HEK293 (cell line): ENCODE results near the gene AVPR1B.

Experiments
- CTCF ChIA-PET: fragments of 350-600 bp; formaldehyde crosslinking; extraction: SDS; loops from one replicate; lab custom pipeline; 2021; ENCODE audit warnings: antibody characterized with exemption; lab: Yijun Ruan, JAX
- POLR2A ChIA-PET: fragments of 300-600 bp; formaldehyde crosslinking; extraction: SDS; loops from one replicate; lab custom pipeline; 2020; ENCODE audit warnings: antibody characterized with exemption, inconsistent platforms; lab: Yijun Ruan, JAX
- H3K27ac ChIP-seq: fragments of 200-500 bp; sonication (Bioruptor generic); 2 replicates; pipeline ENCODE4 v1.5.1; 2014; ENCODE audit warnings: low read depth, low read length, control low read depth, inconsistent platforms; ENCODE audit errors: extremely low read depth
- H3K36me3 ChIP-seq, 2 experiments: fragments of 200-500 bp in 1 of 2; sonication (Bioruptor generic) in 1 of 2; 1 replicate in 1 of 2; 2 replicates in 1 of 2; pipeline ENCODE4 v1.5.1; 2014 to 2017; ENCODE audit warnings: inconsistent platforms in 2 of 2, low read length in 2 of 2; ENCODE audit not compliant: control insufficient read depth in 2 of 2, insufficient read depth in 1 of 2
- H3K4me1 ChIP-seq: fragments of 200-500 bp; sonication (Bioruptor generic); 2 replicates; pipeline ENCODE4 v1.5.1; 2014; ENCODE audit warnings: mild to moderate bottlenecking, low read length, inconsistent platforms; ENCODE audit not compliant: control insufficient read depth, insufficient read depth
- H3K4me3 ChIP-seq: 2 replicates; pipeline ENCODE4 v1.5.1; 2011; ENCODE audit warnings: low read depth, mild to moderate bottlenecking, control low read depth, low read length, moderate library complexity
- H3K9me3 ChIP-seq: fragments of 200-500 bp; sonication (Bioruptor generic); 2 replicates; pipeline ENCODE4 v1.5.1; 2014; ENCODE audit warnings: low read depth, low read length, inconsistent platforms; ENCODE audit not compliant: control insufficient read depth, insufficient read depth
- MYNN ChIP-seq: fragments of 450-650 bp; formaldehyde crosslinking; IDR thresholded peaks from 2 replicates; pipeline ENCODE4 v1.5.1; 2016; ENCODE audit warnings: missing biosample characterization, missing genetic modification characterization, borderline replicate concordance
- ZNF747 ChIP-seq: fragments of 450-650 bp; formaldehyde crosslinking; IDR thresholded peaks from 2 replicates; pipeline ENCODE4 v1.5.1; 2016; ENCODE audit warnings: missing biosample characterization, missing genetic modification characterization
- ZNF776 ChIP-seq: fragments of 450-650 bp; formaldehyde crosslinking; IDR thresholded peaks from 2 replicates; pipeline ENCODE4 v1.5.0; 2017; ENCODE audit warnings: missing biosample characterization, missing genetic modification characterization, borderline replicate concordance
- ZNF777 ChIP-seq: fragments of 450-650 bp; formaldehyde crosslinking; IDR thresholded peaks from 2 replicates; pipeline ENCODE4 v1.5.1; 2017; ENCODE audit warnings: missing biosample characterization, missing genetic modification characterization, borderline replicate concordance
- TF ChIP-seq, protein P1 (sequence below): fragments of 450-650 bp; formaldehyde crosslinking; IDR thresholded peaks from 2 replicates; pipeline ENCODE4 v1.5.1; 2016; ENCODE audit warnings: missing biosample characterization, missing genetic modification characterization
- TF ChIP-seq, protein P2 (sequence below): fragments of 450-650 bp; formaldehyde crosslinking; IDR thresholded peaks from 2 replicates; pipeline ENCODE4 v1.5.1; 2016; ENCODE audit warnings: missing biosample characterization, missing genetic modification characterization
- TF ChIP-seq, protein P3 (sequence below): fragments of 450-650 bp; formaldehyde crosslinking; IDR thresholded peaks from 2 replicates; pipeline ENCODE4 v1.5.1; 2016; ENCODE audit warnings: missing biosample characterization, missing genetic modification characterization
- TF ChIP-seq, protein P4 (sequence below): fragments of 450-650 bp; formaldehyde crosslinking; IDR thresholded peaks from 2 replicates; pipeline ENCODE4 v1.5.1; 2016; ENCODE audit warnings: missing biosample characterization, missing genetic modification characterization
- TF ChIP-seq, protein P5 (sequence below): fragments of 450-650 bp; formaldehyde crosslinking; IDR thresholded peaks from 2 replicates; pipeline ENCODE4 v1.5.1; 2017; ENCODE audit warnings: missing biosample characterization, missing genetic modification characterization

The AVPR1B gene

DNA sequence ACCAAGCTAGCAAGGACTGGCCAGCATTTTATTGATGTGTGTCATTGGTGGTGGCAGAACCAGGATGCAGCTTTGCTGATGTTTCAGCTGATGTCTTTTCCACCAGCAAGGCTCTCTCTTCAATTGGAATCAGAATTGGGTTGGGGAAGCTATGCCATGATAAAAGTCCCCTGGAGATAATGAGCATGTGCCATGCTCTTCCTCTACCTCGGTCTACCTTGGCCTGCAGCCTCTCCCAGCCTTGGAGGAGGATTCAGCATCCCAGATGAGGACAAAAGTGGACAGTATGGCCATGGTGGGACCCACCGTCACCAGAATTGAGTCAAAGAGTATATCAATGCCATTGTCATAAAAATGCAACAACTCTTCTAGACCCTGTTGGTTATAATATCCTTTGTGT, 8.6 kb downstream of the AVPR1B start:
- Histone ChIP-seq H3K27ac (no peak overlapping the region), H3K4me3 (no peak overlapping the region), H3K4me1 (no peaks in the 10 kb centered on the region), H3K36me3 (no peaks in the 10 kb centered on the region), H3K9me3 (no peaks in the 10 kb centered on the region)
- POLR2A ChIA-PET, result interaction anchor here (0.7 kb wide), 1 partner anchor 30 kb away, joined by 3 read pairs; no protein-coding TSS in a partner anchor
- CTCF ChIA-PET, result interaction anchor here (0.7 to 11.1 kb wide), 10 partner anchors 9 to 678 kb away, joined by 3 to 151 read pairs (median 5); no protein-coding TSS in a partner anchor
- peak; percentile 69; the same call in 1 of the 2 replicates for TF ChIP-seq MYNN
- TF ChIP-seq, protein P1, sequence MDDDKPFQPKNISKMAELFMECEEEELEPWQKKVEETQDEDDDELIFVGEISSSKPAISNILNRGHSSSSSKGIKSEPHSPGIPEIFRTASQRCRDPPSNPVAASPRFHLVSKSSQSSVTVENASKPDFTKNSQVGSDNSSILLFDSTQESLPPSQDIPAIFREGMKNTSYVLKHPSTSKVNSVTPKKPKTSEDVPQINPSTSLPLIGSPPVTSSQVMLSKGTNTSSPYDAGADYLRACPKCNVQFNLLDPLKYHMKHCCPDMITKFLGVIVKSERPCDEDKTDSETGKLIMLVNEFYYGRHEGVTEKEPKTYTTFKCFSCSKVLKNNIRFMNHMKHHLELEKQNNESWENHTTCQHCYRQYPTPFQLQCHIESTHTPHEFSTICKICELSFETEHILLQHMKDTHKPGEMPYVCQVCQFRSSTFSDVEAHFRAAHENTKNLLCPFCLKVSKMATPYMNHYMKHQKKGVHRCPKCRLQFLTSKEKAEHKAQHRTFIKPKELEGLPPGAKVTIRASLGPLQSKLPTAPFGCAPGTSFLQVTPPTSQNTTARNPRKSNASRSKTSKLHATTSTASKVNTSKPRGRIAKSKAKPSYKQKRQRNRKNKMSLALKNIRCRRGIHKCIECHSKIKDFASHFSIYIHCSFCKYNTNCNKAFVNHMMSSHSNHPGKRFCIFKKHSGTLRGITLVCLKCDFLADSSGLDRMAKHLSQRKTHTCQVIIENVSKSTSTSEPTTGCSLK (tag by site-specific recombination), result no peak

DNA sequence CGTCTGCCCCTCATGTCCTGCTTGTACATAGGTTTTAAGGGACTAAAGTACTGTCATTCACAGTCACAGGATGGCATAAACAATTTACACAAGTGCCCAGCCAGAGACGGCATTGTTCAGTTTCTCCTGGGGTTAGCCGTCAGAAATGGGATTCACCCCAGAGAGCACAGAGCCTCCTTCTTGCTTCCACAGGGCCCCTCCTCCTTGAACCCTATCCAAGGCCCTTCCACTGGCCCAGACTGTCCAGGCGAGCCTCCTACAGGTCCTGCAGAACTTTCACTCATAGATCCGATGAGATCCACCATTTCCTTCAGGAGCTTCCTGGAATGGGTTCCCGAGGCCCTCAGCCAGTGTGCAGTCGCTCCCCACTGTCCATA, 10.0 kb downstream of the AVPR1B start:
- CTCF ChIA-PET, result interaction anchor here (0.6 to 11.1 kb wide), 18 partner anchors 7 to 515 kb away, joined by 3 to 151 read pairs (median 6); partner anchors contain the start of gene RAB7B
- Histone ChIP-seq H3K4me1 (no peaks in the 10 kb centered on the region), H3K4me3 (no peak overlapping the region), H3K27ac (no peak overlapping the region), H3K9me3 (no peaks in the 10 kb centered on the region), H3K36me3 (no peaks in the 10 kb centered on the region)
- POLR2A ChIA-PET, result no interaction called here
- TF ChIP-seq, protein P2, sequence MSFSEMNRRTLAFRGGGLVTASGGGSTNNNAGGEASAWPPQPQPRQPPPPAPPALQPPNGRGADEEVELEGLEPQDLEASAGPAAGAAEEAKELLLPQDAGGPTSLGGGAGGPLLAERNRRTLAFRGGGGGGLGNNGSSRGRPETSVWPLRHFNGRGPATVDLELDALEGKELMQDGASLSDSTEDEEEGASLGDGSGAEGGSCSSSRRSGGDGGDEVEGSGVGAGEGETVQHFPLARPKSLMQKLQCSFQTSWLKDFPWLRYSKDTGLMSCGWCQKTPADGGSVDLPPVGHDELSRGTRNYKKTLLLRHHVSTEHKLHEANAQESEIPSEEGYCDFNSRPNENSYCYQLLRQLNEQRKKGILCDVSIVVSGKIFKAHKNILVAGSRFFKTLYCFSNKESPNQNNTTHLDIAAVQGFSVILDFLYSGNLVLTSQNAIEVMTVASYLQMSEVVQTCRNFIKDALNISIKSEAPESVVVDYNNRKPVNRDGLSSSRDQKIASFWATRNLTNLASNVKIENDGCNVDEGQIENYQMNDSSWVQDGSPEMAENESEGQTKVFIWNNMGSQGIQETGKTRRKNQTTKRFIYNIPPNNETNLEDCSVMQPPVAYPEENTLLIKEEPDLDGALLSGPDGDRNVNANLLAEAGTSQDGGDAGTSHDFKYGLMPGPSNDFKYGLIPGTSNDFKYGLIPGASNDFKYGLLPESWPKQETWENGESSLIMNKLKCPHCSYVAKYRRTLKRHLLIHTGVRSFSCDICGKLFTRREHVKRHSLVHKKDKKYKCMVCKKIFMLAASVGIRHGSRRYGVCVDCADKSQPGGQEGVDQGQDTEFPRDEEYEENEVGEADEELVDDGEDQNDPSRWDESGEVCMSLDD (tag by site-specific recombination), result no peak
- TF ChIP-seq, protein P1 (tag by site-specific recombination), result no peak
- TF ChIP-seq, protein P3, sequence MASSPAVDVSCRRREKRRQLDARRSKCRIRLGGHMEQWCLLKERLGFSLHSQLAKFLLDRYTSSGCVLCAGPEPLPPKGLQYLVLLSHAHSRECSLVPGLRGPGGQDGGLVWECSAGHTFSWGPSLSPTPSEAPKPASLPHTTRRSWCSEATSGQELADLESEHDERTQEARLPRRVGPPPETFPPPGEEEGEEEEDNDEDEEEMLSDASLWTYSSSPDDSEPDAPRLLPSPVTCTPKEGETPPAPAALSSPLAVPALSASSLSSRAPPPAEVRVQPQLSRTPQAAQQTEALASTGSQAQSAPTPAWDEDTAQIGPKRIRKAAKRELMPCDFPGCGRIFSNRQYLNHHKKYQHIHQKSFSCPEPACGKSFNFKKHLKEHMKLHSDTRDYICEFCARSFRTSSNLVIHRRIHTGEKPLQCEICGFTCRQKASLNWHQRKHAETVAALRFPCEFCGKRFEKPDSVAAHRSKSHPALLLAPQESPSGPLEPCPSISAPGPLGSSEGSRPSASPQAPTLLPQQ (tag by site-specific recombination), result no peak
- TF ChIP-seq, protein P4, sequence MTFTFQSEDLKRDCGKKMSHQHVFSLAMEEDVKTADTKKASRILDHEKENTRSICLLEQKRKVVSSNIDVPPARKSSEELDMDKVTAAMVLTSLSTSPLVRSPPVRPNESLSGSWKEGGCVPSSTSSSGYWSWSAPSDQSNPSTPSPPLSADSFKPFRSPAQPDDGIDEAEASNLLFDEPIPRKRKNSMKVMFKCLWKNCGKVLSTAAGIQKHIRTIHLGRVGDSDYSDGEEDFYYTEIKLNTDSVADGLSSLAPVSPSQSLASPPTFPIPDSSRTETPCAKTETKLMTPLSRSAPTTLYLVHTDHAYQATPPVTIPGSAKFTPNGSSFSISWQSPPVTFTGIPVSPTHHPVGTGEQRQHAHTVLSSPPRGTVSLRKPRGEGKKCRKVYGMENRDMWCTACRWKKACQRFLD (tag by site-specific recombination), result no peak
- TF ChIP-seq, protein P5, sequence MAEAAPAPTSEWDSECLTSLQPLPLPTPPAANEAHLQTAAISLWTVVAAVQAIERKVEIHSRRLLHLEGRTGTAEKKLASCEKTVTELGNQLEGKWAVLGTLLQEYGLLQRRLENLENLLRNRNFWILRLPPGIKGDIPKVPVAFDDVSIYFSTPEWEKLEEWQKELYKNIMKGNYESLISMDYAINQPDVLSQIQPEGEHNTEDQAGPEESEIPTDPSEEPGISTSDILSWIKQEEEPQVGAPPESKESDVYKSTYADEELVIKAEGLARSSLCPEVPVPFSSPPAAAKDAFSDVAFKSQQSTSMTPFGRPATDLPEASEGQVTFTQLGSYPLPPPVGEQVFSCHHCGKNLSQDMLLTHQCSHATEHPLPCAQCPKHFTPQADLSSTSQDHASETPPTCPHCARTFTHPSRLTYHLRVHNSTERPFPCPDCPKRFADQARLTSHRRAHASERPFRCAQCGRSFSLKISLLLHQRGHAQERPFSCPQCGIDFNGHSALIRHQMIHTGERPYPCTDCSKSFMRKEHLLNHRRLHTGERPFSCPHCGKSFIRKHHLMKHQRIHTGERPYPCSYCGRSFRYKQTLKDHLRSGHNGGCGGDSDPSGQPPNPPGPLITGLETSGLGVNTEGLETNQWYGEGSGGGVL (tag by site-specific recombination), result no peak
- TF ChIP-seq ZNF777 (no peak), ZNF747 (no peak), ZNF776 (tag by site-specific recombination) (no peak)
